H9 (cell line): ENCODE measurements around the gene HUWE1. TPM values are rescaled to one million over a fixed set of nuclear protein-coding genes. Genes with fewer than 3 reads are reported as not detected.

Source experiments
- DNase-seq: peaks from one replicate; pipeline ENCODE4 v3.0.0-alpha.2; 2017
- H2AFZ ChIP-seq: one replicate; pipeline ENCODE4 v1.6.1; 2013; ENCODE audit warnings: mild to moderate bottlenecking, low read length, control low read depth, moderate library complexity
- H2AK5ac ChIP-seq: 2 replicates; pipeline ENCODE4 v1.6.1; 2013; ENCODE audit warnings: low read length, control low read depth, mixed read lengths; ENCODE audit not compliant: insufficient read length
- H2BK120ac ChIP-seq: one replicate; pipeline ENCODE4 v1.6.1; 2013; ENCODE audit warnings: low read depth, mild to moderate bottlenecking, low read length, control low read depth, inconsistent platforms; ENCODE audit not compliant: poor library complexity, severe bottlenecking
- H2BK12ac ChIP-seq: 2 replicates; pipeline ENCODE4 v1.6.1; 2013; ENCODE audit warnings: low read length, control low read depth, mixed read lengths, low read depth; ENCODE audit not compliant: insufficient read length
- H2BK15ac ChIP-seq: 2 replicates; pipeline ENCODE4 v1.6.1; 2013; ENCODE audit warnings: low read depth, low read length, control low read depth
- H2BK20ac ChIP-seq: one replicate; pipeline ENCODE4 v1.6.1; 2013; ENCODE audit warnings: low read depth, mild to moderate bottlenecking, low read length, control low read depth, inconsistent platforms; ENCODE audit not compliant: poor library complexity, severe bottlenecking
- H2BK5ac ChIP-seq: 2 replicates; pipeline ENCODE4 v1.6.1; 2013; ENCODE audit warnings: low read length, control low read depth, mixed read lengths; ENCODE audit not compliant: insufficient read length
- H3K14ac ChIP-seq: 2 replicates; pipeline ENCODE4 v1.6.1; 2013; ENCODE audit warnings: low read length, control low read depth; ENCODE audit not compliant: insufficient read depth
- H3K18ac ChIP-seq: 2 replicates; pipeline ENCODE4 v1.6.1; 2013; ENCODE audit warnings: low read depth, mild to moderate bottlenecking, mixed read lengths, low read length, control low read depth; ENCODE audit not compliant: insufficient read length
- H3K23ac ChIP-seq: 2 replicates; pipeline ENCODE4 v1.6.1; 2013; ENCODE audit warnings: low read length, control low read depth, mixed read lengths, low read depth; ENCODE audit not compliant: insufficient read length
- H3K23me2 ChIP-seq: 2 replicates; pipeline ENCODE4 v1.6.1; 2013; ENCODE audit warnings: low read depth, mild to moderate bottlenecking, mixed read lengths, low read length, control low read depth; ENCODE audit not compliant: insufficient read length, poor library complexity, severe bottlenecking
- H3K27ac ChIP-seq: 2 replicates; pipeline ENCODE4 v1.5.1; 2013; ENCODE audit warnings: low read length, control low read depth, mixed read lengths, low read depth; ENCODE audit not compliant: insufficient read length
- H3K27me3 ChIP-seq: 2 replicates; pipeline ENCODE4 v1.6.1; 2013; ENCODE audit warnings: low read length, control low read depth, inconsistent platforms; ENCODE audit not compliant: insufficient read depth
- H3K4ac ChIP-seq: 2 replicates; pipeline ENCODE4 v1.6.1; 2013; ENCODE audit warnings: low read depth, mild to moderate bottlenecking, control low read depth, inconsistent platforms, low read length, moderate library complexity
- H3K4me1 ChIP-seq: 2 replicates; pipeline ENCODE4 v1.6.1; 2013; ENCODE audit warnings: low read length, control low read depth, inconsistent platforms; ENCODE audit not compliant: insufficient read depth
- H3K4me2 ChIP-seq: 2 replicates; pipeline ENCODE4 v1.6.1; 2013; ENCODE audit warnings: low read length, control low read depth, mixed read lengths; ENCODE audit not compliant: insufficient read length, insufficient read depth
- H3K56ac ChIP-seq: 2 replicates; pipeline ENCODE4 v1.6.1; 2013; ENCODE audit warnings: low read depth, mild to moderate bottlenecking, mixed read lengths, low read length, control low read depth; ENCODE audit not compliant: insufficient read length
- H3K79me1 ChIP-seq: 2 replicates; pipeline ENCODE4 v1.6.1; 2013; ENCODE audit warnings: low read depth, mild to moderate bottlenecking, moderate library complexity, low read length, control low read depth, inconsistent platforms; ENCODE audit not compliant: insufficient read depth, poor library complexity, severe bottlenecking
- H3K79me2 ChIP-seq: 2 replicates; pipeline ENCODE4 v1.6.1; 2013; ENCODE audit warnings: low read length, control low read depth, inconsistent platforms; ENCODE audit not compliant: insufficient read depth
- H3K9ac ChIP-seq: 2 replicates; pipeline ENCODE4 v1.6.1; 2013; ENCODE audit warnings: low read length, control low read depth, mixed read lengths; ENCODE audit not compliant: insufficient read length; ENCODE audit errors: extremely low read depth
- H3K9me3 ChIP-seq: one replicate; pipeline ENCODE4 v1.6.1; 2013; ENCODE audit warnings: low read depth, low read length, inconsistent platforms; ENCODE audit not compliant: control insufficient read depth
- H3T11ph ChIP-seq: one replicate; pipeline ENCODE4 v1.6.1; 2013; ENCODE audit warnings: mild to moderate bottlenecking, low read length, control low read depth, inconsistent platforms
- H4K20me1 ChIP-seq: one replicate; pipeline ENCODE4 v1.6.1; 2013; ENCODE audit not compliant: control insufficient read depth, insufficient read length, insufficient read depth
- H4K5ac ChIP-seq: 2 replicates; pipeline ENCODE4 v1.6.1; 2013; ENCODE audit warnings: low read depth, mild to moderate bottlenecking, mixed read lengths, low read length, control low read depth; ENCODE audit not compliant: insufficient read length
- H4K8ac ChIP-seq: replicated peaks from 2 replicates; pipeline ENCODE4 v1.6.1; 2013; ENCODE audit warnings: low read length, control low read depth, mixed read lengths, low read depth; ENCODE audit not compliant: insufficient read length
- H4K91ac ChIP-seq: 2 replicates; pipeline ENCODE4 v1.6.1; 2013; ENCODE audit warnings: low read depth, mild to moderate bottlenecking, moderate library complexity, mixed read lengths, low read length, control low read depth; ENCODE audit not compliant: insufficient read length
- H3K27ac Mint-ChIP-seq, 3 experiments: 2 replicates in 2 of 3; 3 replicates in 1 of 3; pipeline ENCODE4 v1.8.0; 2020 to 2021; ENCODE audit warnings: mixed read lengths in 3 of 3, mild to moderate bottlenecking in 1 of 3, moderate library complexity in 1 of 3
- H3K27me3 Mint-ChIP-seq: 2 replicates; pipeline ENCODE4 v1.8.0; 2021; ENCODE audit warnings: low read depth, mild to moderate bottlenecking, moderate library complexity, mixed read lengths
- H3K36me3 Mint-ChIP-seq, 3 experiments: 2 replicates in 2 of 3; 3 replicates in 1 of 3; pipeline ENCODE4 v1.8.0; 2020 to 2021; ENCODE audit warnings: low read depth in 3 of 3, mixed read lengths in 3 of 3; ENCODE audit not compliant: insufficient read depth in 1 of 3
- H3K4me1 Mint-ChIP-seq, 2 experiments: 2 replicates each; pipeline ENCODE4 v1.8.0; 2020; ENCODE audit warnings: mixed read lengths in 2 of 2
- H3K4me3 Mint-ChIP-seq, 2 experiments: 2 replicates in 1 of 2; 3 replicates in 1 of 2; pipeline ENCODE4 v1.8.0; 2020 to 2021; ENCODE audit warnings: mild to moderate bottlenecking in 2 of 2, mixed read lengths in 2 of 2, moderate library complexity in 1 of 2
- H3K9me3 Mint-ChIP-seq, 2 experiments: 2 replicates in 1 of 2; 3 replicates in 1 of 2; pipeline ENCODE4 v1.8.0; 2020; ENCODE audit warnings: mild to moderate bottlenecking in 2 of 2, mixed read lengths in 2 of 2, moderate library complexity in 1 of 2
- CTCF ChIP-seq: fragments of 200-600 bp; sonication (generic); conservative IDR thresholded peaks from 3 replicates; pipeline ENCODE4 v1.8.0; 2021; ENCODE audit warnings: antibody characterized with exemption, mild to moderate bottlenecking
- WGBS: extraction: QIAGEN DNeasy Blood & Tissue Kit; methylation state at CpG from one replicate; pipeline ENCODE4 v1.1.7; 2013; ENCODE audit warnings: missing lambda C conversion rate, low lambda C conversion rate, mixed read lengths; ENCODE audit not compliant: insufficient read length; ENCODE audit errors: extremely low coverage; 5-methylcytosine and 5-hydroxymethylcytosine counted together
- total RNA-seq: library from RNA; stranded (reverse); gene quantifications from 2 replicates; pipeline ENCODE4 v1.2.1, GENCODE V29; 2021

The HUWE1 gene
- total RNA-seq, 1 experiment from 2014 or later: 230 TPM

- no peaks in the 10 kb centered on the region for H3K27me3 ChIP-seq
These were observed 30.0 kb upstream of the HUWE1 start for GRCh38 chrX:53716328-53717088.

More at GRCh38 chrX:53716328-53717088, 30.0 kb upstream of the HUWE1 start:
- no peak overlapping the region for H2BK20ac ChIP-seq
- no peaks in the 10 kb centered on the region for H3K23me2 ChIP-seq
- no peaks in the 10 kb centered on the region for H3K4me1 ChIP-seq
- H3K4me2 ChIP-seq: no peak overlapping the region
- H3K9me3 Mint-ChIP-seq: peaks cover 68 to 69% of the 10 kb centered on the region in 2 experiments
- H2BK15ac ChIP-seq: no peak overlapping the region
- no peak overlapping the region for H3T11ph ChIP-seq
- no peak overlapping the region for H3K4me3 Mint-ChIP-seq
- H3K18ac ChIP-seq: no peak overlapping the region
- no peak overlapping the region for H3K14ac ChIP-seq
- H3K79me1 ChIP-seq: no peaks in the 10 kb centered on the region
- no peak overlapping the region for H3K56ac ChIP-seq
- no peak for TF ChIP-seq CTCF
- H3K79me2 ChIP-seq: no peaks in the 10 kb centered on the region
- no peaks in the 10 kb centered on the region for H3K27me3 Mint-ChIP-seq
- H3K23ac ChIP-seq: no peak overlapping the region
- no peak overlapping the region for H2BK12ac ChIP-seq
- H2AK5ac ChIP-seq: no peak overlapping the region
- H4K8ac ChIP-seq: no peak overlapping the region
- H3K4ac ChIP-seq: no peak overlapping the region
- no peak overlapping the region for H3K27ac ChIP-seq
- no peak overlapping the region for H2AFZ ChIP-seq
- peaks cover 49% of the 10 kb centered on the region for H3K9me3 ChIP-seq
- H2BK5ac ChIP-seq: no peak overlapping the region
- no peaks in the 10 kb centered on the region for H4K20me1 ChIP-seq
- no peak overlapping the region for H2BK120ac ChIP-seq
- H3K27ac Mint-ChIP-seq: no peak overlapping the region
- no peak overlapping the region for H3K9ac ChIP-seq
- H4K91ac ChIP-seq: no peak overlapping the region
- no peak for DNase-seq
- WGBS: no CpG with 5 or more reads among the region's 4 CpGs
- no peak overlapping the region for H4K5ac ChIP-seq
- H3K4me1 Mint-ChIP-seq: peaks cover 9 to 11% of the 10 kb centered on the region in 2 experiments
- peaks cover 0 to 3% (median 0%) of the 10 kb centered on the region in 3 experiments; a peak in 2 of 7 replicates for H3K36me3 Mint-ChIP-seq
